ENCODE results near the gene UBE2G1.

- TF ChIP-seq MAX (IDR thresholded peaks at IDR 0.05) (no peak), CREB1 (IDR thresholded peaks at IDR 0.05; ENCODE audit: low read depth) (no peak), CEBPB (IDR thresholded peaks at IDR 0.05) (no peak), EP300 (IDR thresholded peaks at IDR 0.05; ENCODE audit: borderline replicate concordance) (no peak), TAF1 (IDR thresholded peaks at IDR 0.05; ENCODE audit: low read depth) (no peak), TCF12 (IDR thresholded peaks at IDR 0.05; ENCODE audit: low read depth) (no peak), REST (IDR thresholded peaks at IDR 0.05; ENCODE audit: low read depth) (no peak), TEAD4 (IDR thresholded peaks at IDR 0.05) (no peak), FOXM1 (IDR thresholded peaks at IDR 0.05; ENCODE audit: borderline replicate concordance, low read depth) (no peak), EGR1 (IDR thresholded peaks at IDR 0.05) (no peak)
Observed at GRCh38 chr17:4221163-4221562, 145.3 kb downstream of the UBE2G1 start.
